NCI-H1436 (cell line): ENCODE data around the gene MOSMO.
A peak's percentile ranks its signal among the peaks of the same experiment; 100 is the strongest.
"Not testable (repeated sequence)": the region's sequence is repeated elsewhere in the genome, so short reads cannot be mapped to it uniquely, and the experiment has no call there.

Experiments used
- DNase-seq: peaks from one replicate; lab custom pipeline; 2025; lab: John Stamatoyannopoulos, UW

The MOSMO gene

GRCh38 chr16:22007509-22008214 is at the start of gene MOSMO:
TSS of gene MOSMO (plus strand) at chr16:22008111. CDS start at chr16:22008302, 191 bp downstream.
- peak; percentile 38 for DNase-seq

GRCh38 chr16:21959050-21959449 is 48.9 kb upstream of the MOSMO start:
- DNase-seq: no peak

- DNase-seq: no peak
These were observed 45.4 kb upstream of the MOSMO start for GRCh38 chr16:21962475-21962874.

- no peak for DNase-seq
These were observed 44.0 kb upstream of the MOSMO start for GRCh38 chr16:21963887-21964286.

GRCh38 chr16:21964353-21964752 is 43.6 kb upstream of the MOSMO start:
- DNase-seq: no peak

- DNase-seq: no peak
These were observed 36.1 kb upstream of the MOSMO start for GRCh38 chr16:21971856-21972255.

- no peak for DNase-seq
These were observed 34.0 kb upstream of the MOSMO start for GRCh38 chr16:21973945-21974344.

GRCh38 chr16:21980032-21980431 is 27.9 kb upstream of the MOSMO start:
- no peak for DNase-seq

- no peak for DNase-seq
These were observed 25.8 kb upstream of the MOSMO start for GRCh38 chr16:21982108-21982507.

- DNase-seq: no peak
These were observed 23.8 kb upstream of the MOSMO start for GRCh38 chr16:21984062-21984461.

GRCh38 chr16:21985524-21985923 is 22.4 kb upstream of the MOSMO start:
- no peak for DNase-seq

- DNase-seq: no peak
These were observed 21.1 kb upstream of the MOSMO start for GRCh38 chr16:21986692-21987246.

GRCh38 chr16:21987498-21987897 is 20.4 kb upstream of the MOSMO start:
- DNase-seq: no peak

- DNase-seq: no peak
These were observed 18.8 kb upstream of the MOSMO start for GRCh38 chr16:21989133-21989532.

GRCh38 chr16:21989751-21990150 is 18.2 kb upstream of the MOSMO start:
- DNase-seq: no peak

- no peak for DNase-seq
These were observed 17.4 kb upstream of the MOSMO start for GRCh38 chr16:21990381-21990944.

- no peak for DNase-seq
These were observed 16.3 kb upstream of the MOSMO start for GRCh38 chr16:21991621-21992020.

- no peak for DNase-seq
These were observed 12.9 kb upstream of the MOSMO start for GRCh38 chr16:21994856-21995465.

GRCh38 chr16:21996923-21997696 is 10.8 kb upstream of the MOSMO start:
- DNase-seq: no peak

- no peak for DNase-seq
These were observed 10.0 kb upstream of the MOSMO start for GRCh38 chr16:21997697-21998480.

- DNase-seq: no peak
These were observed 6.3 kb upstream of the MOSMO start for GRCh38 chr16:22001591-22001990.

GRCh38 chr16:22002047-22002446 is 5.9 kb upstream of the MOSMO start:
- not testable (repeated sequence) for DNase-seq
